ENCODE measurements around the gene BICC1. TPM values are rescaled to one million over a fixed set of nuclear protein-coding genes. Genes with fewer than 3 reads are reported as not detected.

Gene BICC1
- polyA plus RNA-seq, 1 donor (not counting 4 experiments of a cell fraction or from before 2014, with no cell fraction given): 4.2 TPM

- Histone ChIP-seq H3K27ac (ENCODE audit: control insufficient read depth, insufficient read depth, low read length) (no peak overlapping the region), H3K36me3 (ENCODE audit: control insufficient read depth in 2 of 2, extremely low read depth in 1 of 2, insufficient read depth in 2 of 2, low read length in 2 of 2) (no peaks in the 10 kb centered on the region), H3K9ac (ENCODE audit: control insufficient read depth, extremely low read depth, insufficient read depth, low read length) (no peak overlapping the region), H3K4me1 (ENCODE audit: control insufficient read depth, extremely low read depth, insufficient read depth, low read length) (peaks cover 16% of the 10 kb centered on the region), H4K20me1 (ENCODE audit: control insufficient read depth, extremely low read depth, insufficient read depth, low read length) (no peaks in the 10 kb centered on the region), H3K27me3 (ENCODE audit: control insufficient read depth, extremely low read depth, insufficient read depth, low read length) (no peaks in the 10 kb centered on the region), H3K79me2 (ENCODE audit: control insufficient read depth, insufficient read depth, low read length) (no peaks in the 10 kb centered on the region), H2AFZ (ENCODE audit: control insufficient read depth, low read length) (no peak overlapping the region), H3K4me3 (ENCODE audit: control insufficient read depth in 2 of 3, extremely low read depth in 1 of 3, insufficient read depth in 2 of 3, low read depth in 1 of 3, low read length in 3 of 3) (no peak overlapping the region), H3K9me3 (ENCODE audit: control insufficient read depth, low read depth, low read length) (no peaks in the 10 kb centered on the region), H3K9me1 (ENCODE audit: control insufficient read depth, extremely low read depth, insufficient read depth, low read length) (no peaks in the 10 kb centered on the region), H3K4me2 (ENCODE audit: control insufficient read depth, extremely low read depth, insufficient read depth, low read depth, low read length) (no peak overlapping the region)
- no peak for FAIRE-seq
- dilution Hi-C loops (cut with MboI; ENCODE audit: extremely low pct_ligation_motif_present, low sequenced_read_pairs): no loop called here
- DNase-seq (ENCODE audit: low read depth, low spot score): no peak
- TF ChIP-seq, protein P1, sequence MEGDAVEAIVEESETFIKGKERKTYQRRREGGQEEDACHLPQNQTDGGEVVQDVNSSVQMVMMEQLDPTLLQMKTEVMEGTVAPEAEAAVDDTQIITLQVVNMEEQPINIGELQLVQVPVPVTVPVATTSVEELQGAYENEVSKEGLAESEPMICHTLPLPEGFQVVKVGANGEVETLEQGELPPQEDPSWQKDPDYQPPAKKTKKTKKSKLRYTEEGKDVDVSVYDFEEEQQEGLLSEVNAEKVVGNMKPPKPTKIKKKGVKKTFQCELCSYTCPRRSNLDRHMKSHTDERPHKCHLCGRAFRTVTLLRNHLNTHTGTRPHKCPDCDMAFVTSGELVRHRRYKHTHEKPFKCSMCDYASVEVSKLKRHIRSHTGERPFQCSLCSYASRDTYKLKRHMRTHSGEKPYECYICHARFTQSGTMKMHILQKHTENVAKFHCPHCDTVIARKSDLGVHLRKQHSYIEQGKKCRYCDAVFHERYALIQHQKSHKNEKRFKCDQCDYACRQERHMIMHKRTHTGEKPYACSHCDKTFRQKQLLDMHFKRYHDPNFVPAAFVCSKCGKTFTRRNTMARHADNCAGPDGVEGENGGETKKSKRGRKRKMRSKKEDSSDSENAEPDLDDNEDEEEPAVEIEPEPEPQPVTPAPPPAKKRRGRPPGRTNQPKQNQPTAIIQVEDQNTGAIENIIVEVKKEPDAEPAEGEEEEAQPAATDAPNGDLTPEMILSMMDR (optimal IDR thresholded peaks at IDR 0.05 in 1 of 3, IDR thresholded peaks at IDR 0.05 in 1 of 3, conservative IDR thresholded peaks at IDR 0.05 in 1 of 3; ENCODE audit: extremely low read depth in 1 of 3, insufficient read depth in 2 of 3, low read length in 3 of 3): no peak
- TF ChIP-seq EZH2 (IDR thresholded peaks at IDR 0.05; ENCODE audit: low read length): no peak
Measured at GRCh38 chr10:58779594-58779993, 266.9 kb downstream of the BICC1 start.

DNA sequence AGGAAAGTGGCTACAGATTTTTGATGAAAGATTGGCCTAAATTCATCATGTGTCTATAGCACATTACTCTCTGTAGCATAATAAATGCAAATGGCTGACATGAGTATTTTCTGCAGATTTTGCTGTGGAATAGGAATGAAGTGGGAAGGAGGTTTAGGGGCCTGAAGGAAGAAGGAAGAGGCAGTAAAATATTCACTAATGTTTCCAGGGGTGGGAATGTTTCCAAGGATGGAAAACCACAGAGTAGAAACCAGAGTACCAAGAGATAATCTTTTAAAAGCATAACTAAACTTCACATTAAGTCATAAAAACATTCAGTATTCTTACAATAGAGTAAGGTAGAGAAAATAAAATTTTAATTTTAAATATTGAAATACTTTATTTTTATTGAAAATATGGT lies 267.8 kb downstream of the BICC1 start:
- H3K4me1 ChIP-seq (ENCODE audit: control insufficient read depth, extremely low read depth, insufficient read depth, low read length): peaks cover 14% of the 10 kb centered on the region
- no peak overlapping the region for H3K4me2 ChIP-seq (ENCODE audit: control insufficient read depth, extremely low read depth, insufficient read depth, low read depth, low read length)
- no peaks in the 10 kb centered on the region for H3K36me3 ChIP-seq (ENCODE audit: control insufficient read depth in 2 of 2, extremely low read depth in 1 of 2, insufficient read depth in 2 of 2, low read length in 2 of 2)
- TF ChIP-seq, protein P1 (optimal IDR thresholded peaks at IDR 0.05 in 1 of 3, IDR thresholded peaks at IDR 0.05 in 1 of 3, conservative IDR thresholded peaks at IDR 0.05 in 1 of 3; ENCODE audit: extremely low read depth in 1 of 3, insufficient read depth in 2 of 3, low read length in 3 of 3): no peak
- no peak for TF ChIP-seq EZH2 (IDR thresholded peaks at IDR 0.05; ENCODE audit: low read length)
- dilution Hi-C loops (cut with MboI; ENCODE audit: extremely low pct_ligation_motif_present, low sequenced_read_pairs): no loop called here
- no peaks in the 10 kb centered on the region for H4K20me1 ChIP-seq (ENCODE audit: control insufficient read depth, extremely low read depth, insufficient read depth, low read length)
- no peak for FAIRE-seq
- no peak overlapping the region for H3K27ac ChIP-seq (ENCODE audit: control insufficient read depth, insufficient read depth, low read length)
- no peaks in the 10 kb centered on the region for H3K9me3 ChIP-seq (ENCODE audit: control insufficient read depth, low read depth, low read length)
- no peak overlapping the region for H3K9ac ChIP-seq (ENCODE audit: control insufficient read depth, extremely low read depth, insufficient read depth, low read length)
- H3K27me3 ChIP-seq (ENCODE audit: control insufficient read depth, extremely low read depth, insufficient read depth, low read length): no peaks in the 10 kb centered on the region
- H3K9me1 ChIP-seq (ENCODE audit: control insufficient read depth, extremely low read depth, insufficient read depth, low read length): no peaks in the 10 kb centered on the region
- no peak for DNase-seq (ENCODE audit: low read depth, low spot score)
- no peak overlapping the region for H3K4me3 ChIP-seq (ENCODE audit: control insufficient read depth in 2 of 3, extremely low read depth in 1 of 3, insufficient read depth in 2 of 3, low read depth in 1 of 3, low read length in 3 of 3)
- H3K79me2 ChIP-seq (ENCODE audit: control insufficient read depth, insufficient read depth, low read length): no peaks in the 10 kb centered on the region
- no peak overlapping the region for H2AFZ ChIP-seq (ENCODE audit: control insufficient read depth, low read length)

All from keratinocyte (primary cell).